Sigmoid colon (tissue), 7 donors: ENCODE measurements around the gene GJC1. TPM values are rescaled to one million over a fixed set of nuclear protein-coding genes. Genes with fewer than 3 reads are reported as not detected.

ENCODE experiments used
- DNase-seq: peaks from one replicate; pipeline ENCODE4 v3.0.0-alpha.2; 2019
- H3K27ac ChIP-seq, 4 donors: fragments of 200-600 bp; sonication (generic); one replicate each; pipeline ENCODE4 v1.5.1; 2016 to 2019; ENCODE audit warnings: mild to moderate bottlenecking in 1 of 4
- H3K27me3 ChIP-seq, 3 donors: fragments of 200-600 bp; sonication (generic); one replicate each; pipeline ENCODE4 v1.5.1; 2019; ENCODE audit warnings: mild to moderate bottlenecking in 1 of 3
- H3K36me3 ChIP-seq, 4 donors: fragments of 200-600 bp; sonication (generic); one replicate each; pipeline ENCODE4 v1.5.1; 2016 to 2019
- H3K4me1 ChIP-seq, 4 donors: fragments of 200-600 bp; sonication (generic); one replicate each; pipeline ENCODE4 v1.5.1; 2017 to 2019
- H3K4me3 ChIP-seq, 4 donors: fragments of 200-600 bp; sonication (generic); one replicate each; pipeline ENCODE4 v1.5.1; 2017 to 2019; ENCODE audit warnings: mild to moderate bottlenecking in 2 of 4, moderate library complexity in 1 of 4
- H3K9me3 ChIP-seq, 4 donors: fragments of 200-600 bp in 3 of 4; sonication (generic) in 3 of 4; one replicate each; pipeline versions ENCODE4 v1.5.1 to v1.6.1; 2013 to 2019
- EP300 ChIP-seq, 4 donors: sonication (generic); formaldehyde crosslinking; IDR thresholded peaks; one replicate each; pipeline ENCODE4 v1.6.1; 2017; ENCODE audit warnings: antibody characterized with exemption in 4 of 4
- POLR2A ChIP-seq, 2 donors: fragments of 450-650 bp; IDR thresholded peaks; one replicate each; pipeline ENCODE4 v1.6.1; 2016; ENCODE audit warnings: antibody characterized with exemption in 2 of 2, mild to moderate bottlenecking in 2 of 2, moderate library complexity in 2 of 2
- POLR2AphosphoS5 ChIP-seq, 4 donors: sonication (generic); formaldehyde crosslinking; IDR thresholded peaks; one replicate each; pipeline ENCODE4 v1.6.1; 2017; ENCODE audit warnings: antibody characterized with exemption in 4 of 4
- WGBS, 2 donors: extraction: QIAGEN DNeasy Blood & Tissue Kit; methylation state at CpG; one replicate each; pipeline ENCODE4 v1.1.7; 2013; 5-methylcytosine and 5-hydroxymethylcytosine counted together
- intact Hi-C: fragments of 100-400 bp; cut with DNase I; formaldehyde crosslinking; loops from one replicate; pipeline ENCODE4 v1.15.1; 2023
- polyA plus RNA-seq, 3 donors: library from polyadenylated mRNA; stranded (reverse); fragments of 200-250 nt; gene quantifications; one replicate each; pipeline ENCODE4 v1.2.3, GENCODE V29; 2013
- total RNA-seq, 4 donors: library from RNA; depleted of rRNA; stranded (reverse); fragments of >200 nt; gene quantifications; one replicate each; pipeline ENCODE4 v1.1.0, GENCODE V29; 2016
- TF ChIP-seq, protein P1 (sequence below), 4 experiments: fragments of 450-650 bp in 3 of 4; fragments of 200-600 bp in 1 of 4; IDR thresholded peaks; one replicate each; pipeline ENCODE4 v1.5.1; 2016 to 2019; ENCODE audit warnings: antibody characterized with exemption in 4 of 4, mild to moderate bottlenecking in 3 of 4, moderate library complexity in 2 of 4
- donor health status: healthy with polysubstance abuse.
- donor health status: Bipolar disorder and iron deficiency.
- donor health status: healthy.

Gene GJC1
- total and polyA plus RNA-seq, 7 donors: 0.23 to 134 (median 68.0) TPM

DNA sequence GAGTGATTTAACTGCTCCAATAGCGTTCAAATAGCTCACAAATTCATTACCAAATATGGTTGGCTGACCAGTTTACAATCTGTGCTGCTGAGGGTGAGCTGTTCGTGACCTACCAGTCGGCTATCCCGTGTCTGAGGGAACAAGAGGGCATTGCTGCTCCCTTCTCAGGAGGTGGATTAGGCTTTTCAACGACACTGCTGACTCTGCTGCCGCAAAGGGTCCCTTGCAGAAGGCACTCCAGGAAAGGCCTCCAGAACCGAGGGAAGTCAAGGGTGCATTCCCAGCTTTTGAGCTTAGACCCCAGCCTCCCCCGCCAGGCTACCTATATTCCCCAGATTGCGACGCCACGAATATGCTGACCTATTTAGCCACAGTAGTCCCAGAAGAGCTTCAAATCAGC lies 32.3 kb downstream of the GJC1 start:
- Histone ChIP-seq H3K27ac (peak overlapping the region; percentile 85 to 99 (median 96)), H3K4me1 (peaks cover 0 to 98% (median 87%) of the 10 kb centered on the region in 4 donors)

DNA sequence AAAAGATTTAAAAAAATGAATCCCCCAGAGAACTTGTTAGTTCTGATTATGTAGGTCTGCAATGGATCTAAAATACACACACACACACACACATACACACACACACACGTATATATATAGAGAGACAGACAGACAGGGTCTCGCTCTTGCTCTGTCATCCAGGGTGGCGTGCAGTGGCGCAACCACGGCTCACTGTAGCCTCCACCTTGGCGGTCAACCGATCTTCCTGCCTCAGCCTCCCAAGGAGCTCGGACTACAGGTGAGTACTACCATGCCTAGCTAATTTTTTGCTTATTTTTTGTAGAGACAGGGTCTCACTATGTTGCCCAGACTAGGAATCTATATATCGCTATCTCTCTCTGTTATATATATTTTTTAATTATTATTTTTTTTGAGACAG lies 33.4 kb downstream of the GJC1 start:
- intact Hi-C loops: no loop called here
- peak overlapping the region; percentile 85 to 99 (median 96) for H3K27ac ChIP-seq
- TF ChIP-seq EP300 (IDR thresholded peaks at IDR 0.05) (no peak), POLR2A (IDR thresholded peaks at IDR 0.05) (no peak)
- TF ChIP-seq, protein P1, sequence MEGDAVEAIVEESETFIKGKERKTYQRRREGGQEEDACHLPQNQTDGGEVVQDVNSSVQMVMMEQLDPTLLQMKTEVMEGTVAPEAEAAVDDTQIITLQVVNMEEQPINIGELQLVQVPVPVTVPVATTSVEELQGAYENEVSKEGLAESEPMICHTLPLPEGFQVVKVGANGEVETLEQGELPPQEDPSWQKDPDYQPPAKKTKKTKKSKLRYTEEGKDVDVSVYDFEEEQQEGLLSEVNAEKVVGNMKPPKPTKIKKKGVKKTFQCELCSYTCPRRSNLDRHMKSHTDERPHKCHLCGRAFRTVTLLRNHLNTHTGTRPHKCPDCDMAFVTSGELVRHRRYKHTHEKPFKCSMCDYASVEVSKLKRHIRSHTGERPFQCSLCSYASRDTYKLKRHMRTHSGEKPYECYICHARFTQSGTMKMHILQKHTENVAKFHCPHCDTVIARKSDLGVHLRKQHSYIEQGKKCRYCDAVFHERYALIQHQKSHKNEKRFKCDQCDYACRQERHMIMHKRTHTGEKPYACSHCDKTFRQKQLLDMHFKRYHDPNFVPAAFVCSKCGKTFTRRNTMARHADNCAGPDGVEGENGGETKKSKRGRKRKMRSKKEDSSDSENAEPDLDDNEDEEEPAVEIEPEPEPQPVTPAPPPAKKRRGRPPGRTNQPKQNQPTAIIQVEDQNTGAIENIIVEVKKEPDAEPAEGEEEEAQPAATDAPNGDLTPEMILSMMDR (IDR thresholded peaks at IDR 0.05): no peak
- peaks cover 0 to 14% (median 0%) of the 10 kb centered on the region in 4 donors for H3K36me3 ChIP-seq
- H3K9me3 ChIP-seq: no peaks in the 10 kb centered on the region
- H3K4me3 ChIP-seq: peak overlapping the region; percentile 22 to 42 (median 36)
- peaks cover 0 to 90% (median 81%) of the 10 kb centered on the region in 4 donors for H3K4me1 ChIP-seq
- DNase-seq: no peak
- 90 to 93% methylated on average over 9 of the region's 9 CpGs for WGBS, 2 donors
- no peaks in the 10 kb centered on the region for H3K27me3 ChIP-seq

More for the DNA sequence above, 32.3 kb downstream of the GJC1 start:
- Histone ChIP-seq H3K4me3 (peak overlapping the region; percentile 22 to 42 (median 36)), H3K36me3 (peaks cover 0 to 14% (median 0%) of the 10 kb centered on the region in 4 donors), H3K9me3 (no peaks in the 10 kb centered on the region), H3K27me3 (no peaks in the 10 kb centered on the region)
- DNase-seq: peak; percentile 82
- intact Hi-C loops: no loop called here
- WGBS, 2 donors: 70 to 77% methylated on average over 11 of the region's 11 CpGs
- TF ChIP-seq POLR2AphosphoS5 (IDR thresholded peaks at IDR 0.05) (peak; percentile 75 to 83 (median 79)), EP300 (IDR thresholded peaks at IDR 0.05) (peak in 1 of 4 donors; percentile 45), POLR2A (IDR thresholded peaks at IDR 0.05) (peak; percentile 17 to 28)
- TF ChIP-seq, protein P1 (IDR thresholded peaks at IDR 0.05): no peak

DNA sequence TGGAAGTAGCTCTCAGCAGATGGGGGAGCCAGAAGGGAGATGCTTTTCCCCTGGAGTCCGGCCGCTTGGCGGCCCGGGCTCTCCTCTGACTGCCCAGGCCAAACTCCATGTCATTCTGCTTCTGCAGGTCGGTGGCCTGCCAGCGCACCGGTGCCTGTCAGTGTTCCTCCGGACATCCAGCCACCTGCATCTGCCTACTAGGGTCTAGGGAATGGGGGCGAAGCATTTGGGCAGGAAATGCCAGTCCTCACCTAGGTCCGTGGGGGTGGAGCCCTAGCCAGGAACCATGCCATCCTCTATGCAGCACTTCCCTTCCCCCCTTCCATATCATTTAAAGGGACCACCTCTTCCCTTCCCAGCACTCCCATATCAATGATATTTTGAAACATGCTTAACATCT lies 34.2 kb downstream of the GJC1 start:
- intact Hi-C loops: no loop called here
- Histone ChIP-seq H3K4me3 (peak overlapping the region; percentile 22 to 42 (median 36)), H3K27me3 (no peaks in the 10 kb centered on the region), H3K36me3 (peaks cover 0 to 10% (median 0%) of the 10 kb centered on the region in 4 donors), H3K4me1 (peaks cover 0 to 82% (median 74%) of the 10 kb centered on the region in 4 donors), H3K9me3 (no peaks in the 10 kb centered on the region), H3K27ac (peak overlapping the region; percentile 85 to 99 (median 96))
- WGBS, 2 donors: 78 to 79% methylated on average over 10 of the region's 10 CpGs
- TF ChIP-seq, protein P1 (IDR thresholded peaks at IDR 0.05): no peak
- TF ChIP-seq EP300 (IDR thresholded peaks at IDR 0.05) (no peak), POLR2A (IDR thresholded peaks at IDR 0.05) (no peak), POLR2AphosphoS5 (IDR thresholded peaks at IDR 0.05) (no peak)
- DNase-seq: no peak

DNA sequence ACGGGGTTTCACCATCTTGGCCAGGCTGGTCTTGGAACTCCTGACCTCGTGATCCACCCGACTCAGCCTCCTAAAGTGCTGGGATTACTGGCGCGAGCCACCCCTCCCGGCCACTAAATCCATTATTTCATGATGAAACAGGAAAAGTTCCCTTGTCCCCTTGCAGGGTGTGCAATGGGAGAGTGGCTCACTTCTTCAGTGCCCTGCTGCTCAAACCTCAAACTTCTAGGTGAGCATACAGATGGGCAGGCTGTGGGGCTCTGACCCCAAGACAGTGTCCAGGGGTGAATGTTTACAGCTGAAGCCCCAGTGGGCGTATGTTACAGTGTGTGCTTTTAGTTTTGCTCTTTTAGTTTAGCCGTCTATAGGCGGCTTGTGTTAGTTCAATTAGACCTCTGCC lies 34.7 kb downstream of the GJC1 start:
- Histone ChIP-seq H3K36me3 (peaks cover 0 to 4% (median 0%) of the 10 kb centered on the region in 4 donors), H3K4me1 (peaks cover 0 to 77% (median 69%) of the 10 kb centered on the region in 4 donors), H3K27ac (peak overlapping the region; percentile 85 to 99 (median 96)), H3K27me3 (no peaks in the 10 kb centered on the region), H3K9me3 (no peaks in the 10 kb centered on the region), H3K4me3 (peak overlapping the region in 3 of 4 donors; percentile 31 to 42 (median 41))
- 78 to 81% methylated on average over 9 of the region's 9 CpGs for WGBS, 2 donors
- DNase-seq: no peak
- intact Hi-C loops: no loop called here
- TF ChIP-seq, protein P1 (IDR thresholded peaks at IDR 0.05): no peak
- TF ChIP-seq EP300 (IDR thresholded peaks at IDR 0.05): no peak
- no peak for TF ChIP-seq POLR2AphosphoS5 (IDR thresholded peaks at IDR 0.05)
- no peak for TF ChIP-seq POLR2A (IDR thresholded peaks at IDR 0.05)
